CD4-positive, alpha-beta T cell treated with Interleukin-1 beta for 1 hour (primary cell): ENCODE results near the gene TCEANC2.

ENCODE experiments used
- DNase-seq, 2 donors: peaks; one replicate each; pipeline ENCODE4 v3.0.0-alpha.2; 2020 to 2022

The TCEANC2 gene

DNA sequence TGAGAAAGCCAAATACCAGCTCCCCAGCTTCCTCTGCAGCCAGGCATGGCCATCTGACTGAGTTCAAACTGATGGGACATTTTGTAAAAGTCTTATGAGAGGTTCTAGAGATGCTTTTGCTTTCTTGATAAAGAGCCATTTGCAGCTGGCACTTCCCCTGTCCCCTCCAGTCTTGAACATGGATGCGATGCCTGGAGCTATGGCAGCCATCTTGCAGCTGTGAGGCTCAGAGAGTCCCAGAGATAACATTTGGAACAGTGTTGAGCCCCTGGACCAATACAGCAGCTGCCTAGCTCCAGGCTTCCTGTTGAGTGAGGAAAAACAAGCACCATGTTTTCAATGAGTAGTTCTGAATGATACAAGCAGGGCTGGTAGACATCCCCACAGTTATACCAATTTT, 85.6 kb downstream of the TCEANC2 start:
- no peak for DNase-seq

DNA sequence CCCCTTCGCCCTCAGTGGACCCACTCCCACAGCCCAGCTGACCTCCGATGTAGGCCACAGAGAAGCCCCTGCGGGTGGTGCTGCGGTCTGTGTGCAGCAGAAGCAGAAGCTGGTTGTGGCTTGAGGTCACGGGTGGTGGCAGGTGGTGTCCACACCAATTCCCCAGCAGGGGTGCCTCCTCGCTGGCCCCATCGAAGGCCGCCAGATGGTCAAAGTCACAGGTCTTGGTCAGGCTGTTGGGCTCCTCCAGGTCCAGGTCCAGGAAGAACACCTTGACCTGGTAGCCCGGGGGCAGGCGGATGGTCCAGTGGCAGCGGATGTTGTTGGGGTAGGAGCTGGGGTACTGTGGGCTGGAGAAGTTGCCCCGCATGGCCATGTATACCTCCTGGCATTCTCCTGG, 86.3 kb downstream of the TCEANC2 start:
- DNase-seq = no peak

DNA sequence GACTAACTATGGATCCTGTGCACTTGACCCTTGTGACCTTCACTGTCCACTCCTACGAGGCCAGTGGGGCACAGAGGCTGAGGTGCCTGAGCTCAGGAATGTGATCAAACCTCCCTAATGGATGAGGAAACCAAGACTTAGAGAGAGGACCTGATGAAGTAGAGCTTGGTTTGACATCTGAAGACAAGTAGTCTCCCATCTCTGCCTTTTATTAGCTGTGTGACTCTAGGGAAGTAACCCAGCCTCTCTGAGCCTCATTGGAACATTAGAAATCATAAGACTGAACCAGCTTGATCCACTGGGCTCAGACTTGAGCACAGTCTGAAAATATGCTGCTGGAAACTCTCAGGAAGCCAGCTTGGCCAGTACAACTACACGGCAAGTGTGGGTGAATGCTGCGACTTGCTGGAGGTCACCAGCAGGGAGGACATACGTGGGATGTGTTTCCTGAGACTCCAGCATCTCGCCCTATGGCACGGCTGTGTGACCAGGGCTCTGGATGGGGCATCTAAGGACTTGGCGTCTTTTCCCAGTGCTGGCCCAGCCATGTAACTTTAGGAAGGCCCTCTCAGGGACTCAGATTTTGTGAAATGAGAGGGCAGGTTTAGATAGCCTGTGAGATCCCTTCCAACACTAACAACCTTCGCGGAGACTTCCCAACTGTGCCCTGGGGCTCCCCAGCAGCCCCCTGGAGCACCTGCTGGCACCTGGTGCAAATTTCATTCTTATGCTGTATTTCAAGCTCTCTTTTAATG, 88.9 kb downstream of the TCEANC2 start:
- no peak for DNase-seq

DNA sequence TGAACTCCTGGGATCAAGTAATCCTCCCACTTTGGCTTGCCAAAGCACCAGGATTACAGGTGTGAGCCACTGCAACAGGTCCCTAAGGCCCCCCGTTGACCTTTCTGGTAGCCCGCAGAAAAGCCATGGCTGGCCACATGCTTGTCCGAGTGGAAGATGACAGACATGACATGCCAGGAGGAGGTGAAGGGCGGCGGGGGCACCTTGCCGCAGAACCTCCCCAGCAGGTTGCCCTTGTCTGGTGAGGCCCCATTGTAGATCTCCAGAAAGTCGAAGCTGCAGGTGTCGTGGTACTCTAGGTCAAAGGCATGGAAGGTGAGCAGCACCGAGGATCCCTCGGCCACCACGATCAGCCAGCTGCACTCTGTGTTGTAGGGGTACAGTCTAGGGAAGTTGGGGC, 91.0 kb downstream of the TCEANC2 start:
- DNase-seq = no peak

DNA sequence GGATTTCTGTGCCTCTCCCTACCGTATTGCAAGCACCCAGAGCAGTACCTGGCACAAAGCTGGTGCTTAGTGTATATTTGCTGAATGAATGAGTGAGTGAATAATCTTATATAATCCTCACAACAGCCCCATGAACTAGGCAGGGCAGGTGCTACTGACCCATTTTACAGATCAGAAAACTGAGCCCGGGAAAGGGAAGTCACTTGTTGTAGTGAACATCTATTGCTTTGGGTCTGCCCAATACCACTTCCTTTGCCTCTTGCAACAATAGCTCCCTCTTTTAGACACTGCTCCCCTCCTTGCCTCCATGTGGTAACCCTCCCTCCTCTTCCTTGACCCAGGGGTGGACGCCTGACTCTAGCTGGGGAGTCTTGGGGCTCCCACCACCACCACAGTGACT, 96.3 kb downstream of the TCEANC2 start:
- DNase-seq = no peak

DNA sequence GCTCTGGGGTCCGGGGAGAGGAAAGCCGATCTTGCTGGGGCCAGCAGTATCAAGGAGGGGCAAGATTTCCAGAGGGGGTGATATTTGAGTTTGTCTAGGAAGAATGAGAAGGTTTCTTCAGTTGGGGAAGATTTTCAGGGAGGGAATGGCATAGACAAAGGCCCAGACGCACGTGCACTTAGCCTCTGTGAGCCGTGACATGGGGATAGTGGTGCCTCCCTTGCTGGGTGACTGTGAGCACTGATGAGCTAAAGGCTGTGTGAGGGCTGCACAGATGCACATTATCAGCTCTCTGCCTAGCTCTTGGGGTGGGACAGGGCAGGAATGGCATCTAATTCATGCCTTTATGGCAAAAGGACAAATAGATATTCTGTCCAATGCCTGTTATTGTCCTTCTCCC, 97.6 kb downstream of the TCEANC2 start:
- DNase-seq = no peak

DNA sequence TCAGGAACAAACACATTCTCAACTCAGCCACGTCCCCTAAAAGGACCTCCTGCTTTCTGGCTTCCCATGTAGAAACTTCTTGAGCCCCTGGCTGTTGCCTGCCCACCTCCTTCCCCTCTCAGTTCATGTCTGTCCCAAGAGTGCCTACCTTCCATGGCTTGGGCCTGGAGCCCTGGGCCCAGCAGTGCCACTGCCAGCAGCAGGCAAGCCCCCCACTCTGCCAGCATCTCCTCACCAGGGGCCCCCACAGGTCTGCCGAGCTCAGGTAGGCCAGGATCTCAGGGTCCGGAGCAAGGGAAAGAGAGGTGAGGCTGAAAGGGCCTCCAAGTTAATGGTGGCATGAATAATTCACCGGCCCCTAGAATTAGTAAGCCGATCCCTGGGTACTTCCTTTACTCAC, 99.3 kb downstream of the TCEANC2 start, which contains the start of gene CDCP2:
TSS of gene CDCP2 (minus strand) at position 305 of the 400 bp plus-strand sequence. CDS start at position 227, 78 bp downstream.
- no peak for DNase-seq

DNA sequence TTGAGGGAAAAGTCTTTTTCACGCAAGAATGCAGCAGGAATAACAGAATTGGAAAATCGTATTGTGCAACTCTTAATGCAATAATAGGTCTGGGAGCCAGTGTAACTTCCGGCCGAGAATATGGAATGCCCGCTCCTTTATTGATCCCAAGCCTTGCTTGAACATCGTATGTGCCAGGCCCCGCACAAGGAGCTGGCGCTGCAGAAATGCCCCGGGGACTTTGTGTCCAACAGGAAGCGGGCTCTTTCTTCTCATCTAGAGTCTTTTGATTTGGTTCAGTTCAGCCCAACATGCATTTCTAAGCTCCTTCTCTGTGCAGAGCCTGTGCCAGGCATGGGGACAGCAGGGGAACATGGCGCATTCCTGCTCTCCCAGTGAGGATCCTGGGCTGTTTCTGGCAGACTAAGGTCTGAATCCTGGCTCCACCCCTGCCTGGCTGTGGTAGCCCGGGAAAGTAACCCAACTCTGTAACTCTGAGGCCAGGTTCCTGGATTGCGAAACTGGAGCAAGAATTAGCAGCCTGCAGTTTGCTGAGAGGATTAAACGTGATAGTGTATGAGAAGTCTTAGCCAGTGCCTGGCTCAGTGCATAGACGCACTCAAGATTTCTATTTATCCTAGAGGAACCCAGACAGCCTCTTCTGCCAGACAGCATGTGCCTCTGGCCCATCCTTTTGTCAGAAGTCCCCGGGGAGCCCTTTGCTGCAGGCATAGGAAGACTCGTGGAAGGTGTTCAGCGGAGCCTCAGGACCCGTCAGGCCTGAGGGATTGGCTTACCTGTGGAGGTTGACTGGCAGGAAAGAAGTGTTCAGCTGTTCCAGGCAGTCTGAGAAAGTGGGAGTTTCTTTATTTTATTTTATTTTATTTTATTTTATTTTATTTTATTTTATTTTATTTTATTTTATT, 100.4 kb downstream of the TCEANC2 start:
- no peak for DNase-seq
